HEK293 (cell line): Measurements from ENCODE around the gene NFRKB.

Experiments
- CTCF ChIA-PET: fragments of 350-600 bp; formaldehyde crosslinking; extraction: SDS; loops from one replicate; lab custom pipeline; 2021; ENCODE audit warnings: antibody characterized with exemption; lab: Yijun Ruan, JAX
- POLR2A ChIA-PET: fragments of 300-600 bp; formaldehyde crosslinking; extraction: SDS; loops from one replicate; lab custom pipeline; 2020; ENCODE audit warnings: antibody characterized with exemption, inconsistent platforms; lab: Yijun Ruan, JAX
- H3K27ac ChIP-seq: fragments of 200-500 bp; sonication (Bioruptor generic); 2 replicates; pipeline ENCODE4 v1.5.1; 2014; ENCODE audit warnings: low read depth, low read length, control low read depth, inconsistent platforms; ENCODE audit errors: extremely low read depth
- H3K36me3 ChIP-seq, 2 experiments: fragments of 200-500 bp in 1 of 2; sonication (Bioruptor generic) in 1 of 2; 1 replicate in 1 of 2; 2 replicates in 1 of 2; pipeline ENCODE4 v1.5.1; 2014 to 2017; ENCODE audit warnings: inconsistent platforms in 2 of 2, low read length in 2 of 2; ENCODE audit not compliant: control insufficient read depth in 2 of 2, insufficient read depth in 1 of 2
- H3K4me1 ChIP-seq: fragments of 200-500 bp; sonication (Bioruptor generic); 2 replicates; pipeline ENCODE4 v1.5.1; 2014; ENCODE audit warnings: mild to moderate bottlenecking, low read length, inconsistent platforms; ENCODE audit not compliant: control insufficient read depth, insufficient read depth
- H3K4me3 ChIP-seq: 2 replicates; pipeline ENCODE4 v1.5.1; 2011; ENCODE audit warnings: low read depth, mild to moderate bottlenecking, control low read depth, low read length, moderate library complexity
- H3K9me3 ChIP-seq: fragments of 200-500 bp; sonication (Bioruptor generic); 2 replicates; pipeline ENCODE4 v1.5.1; 2014; ENCODE audit warnings: low read depth, low read length, inconsistent platforms; ENCODE audit not compliant: control insufficient read depth, insufficient read depth
- FEZF1 ChIP-seq: fragments of 450-650 bp; formaldehyde crosslinking; IDR thresholded peaks from 2 replicates; pipeline ENCODE4 v1.5.1; 2016; ENCODE audit warnings: missing biosample characterization, missing genetic modification characterization
- KLF8 ChIP-seq: fragments of 450-650 bp; formaldehyde crosslinking; IDR thresholded peaks from 2 replicates; pipeline ENCODE4 v1.5.1; 2016; ENCODE audit warnings: missing biosample characterization, missing genetic modification characterization
- SCRT1 ChIP-seq: fragments of 450-650 bp; formaldehyde crosslinking; IDR thresholded peaks from 2 replicates; pipeline ENCODE4 v1.5.1; 2016; ENCODE audit warnings: missing biosample characterization, missing genetic modification characterization, borderline replicate concordance
- TCF7L2 ChIP-seq: IDR thresholded peaks from 2 replicates; pipeline ENCODE4 v1.6.1; 2011; ENCODE audit warnings: low read depth, mild to moderate bottlenecking, inconsistent platforms, low read length, moderate library complexity, borderline replicate concordance
- ZFP69B ChIP-seq: fragments of 450-650 bp; formaldehyde crosslinking; IDR thresholded peaks from 2 replicates; pipeline ENCODE4 v1.5.1; 2016; ENCODE audit warnings: missing biosample characterization, missing genetic modification characterization
- ZNF140 ChIP-seq: fragments of 450-650 bp; formaldehyde crosslinking; IDR thresholded peaks from 2 replicates; pipeline ENCODE4 v1.5.1; 2016; ENCODE audit warnings: missing biosample characterization, missing genetic modification characterization
- ZNF169 ChIP-seq: fragments of 450-650 bp; formaldehyde crosslinking; IDR thresholded peaks from 2 replicates; pipeline ENCODE4 v1.5.1; 2016; ENCODE audit warnings: missing biosample characterization, missing genetic modification characterization
- ZNF174 ChIP-seq: fragments of 450-650 bp; formaldehyde crosslinking; IDR thresholded peaks from 2 replicates; pipeline ENCODE4 v1.5.0; 2017; ENCODE audit warnings: missing biosample characterization, mild to moderate bottlenecking, missing genetic modification characterization
- ZNF184 ChIP-seq: fragments of 450-650 bp; IDR thresholded peaks from 2 replicates; pipeline ENCODE4 v1.5.1; 2018; ENCODE audit warnings: missing biosample characterization, mild to moderate bottlenecking, missing genetic modification characterization
- ZNF2 ChIP-seq: fragments of 450-650 bp; formaldehyde crosslinking; IDR thresholded peaks from 2 replicates; pipeline ENCODE4 v1.5.1; 2016; ENCODE audit warnings: missing biosample characterization, missing genetic modification characterization
- ZNF239 ChIP-seq: fragments of 450-650 bp; formaldehyde crosslinking; IDR thresholded peaks from 2 replicates; pipeline ENCODE4 v1.5.1; 2016; ENCODE audit warnings: missing biosample characterization, missing genetic modification characterization
- ZNF350 ChIP-seq: fragments of 450-650 bp; formaldehyde crosslinking; IDR thresholded peaks from 2 replicates; pipeline ENCODE4 v1.5.0; 2017; ENCODE audit warnings: missing biosample characterization, mild to moderate bottlenecking, missing genetic modification characterization
- ZNF366 ChIP-seq: fragments of 450-650 bp; formaldehyde crosslinking; conservative IDR thresholded peaks from 2 replicates; pipeline ENCODE4 v1.5.1; 2016; ENCODE audit warnings: missing biosample characterization, missing genetic modification characterization
- ZNF394 ChIP-seq: fragments of 450-650 bp; formaldehyde crosslinking; IDR thresholded peaks from 2 replicates; pipeline ENCODE4 v1.5.1; 2016; ENCODE audit warnings: missing biosample characterization, missing genetic modification characterization, mild to moderate bottlenecking, moderate library complexity, borderline replicate concordance
- ZNF426 ChIP-seq: fragments of 450-650 bp; formaldehyde crosslinking; IDR thresholded peaks from 2 replicates; pipeline ENCODE4 v1.5.1; 2017; ENCODE audit warnings: missing biosample characterization, missing genetic modification characterization, mild to moderate bottlenecking, inconsistent platforms, moderate library complexity
- ZNF561 ChIP-seq: fragments of 450-650 bp; IDR thresholded peaks from 2 replicates; pipeline ENCODE4 v1.5.1; 2018; ENCODE audit warnings: missing biosample characterization, missing genetic modification characterization, borderline replicate concordance
- ZNF707 ChIP-seq: fragments of 450-650 bp; formaldehyde crosslinking; IDR thresholded peaks from 2 replicates; pipeline ENCODE4 v1.5.1; 2016; ENCODE audit warnings: missing biosample characterization, missing genetic modification characterization
- ZSCAN30 ChIP-seq: fragments of 450-650 bp; IDR thresholded peaks from 2 replicates; pipeline ENCODE4 v1.5.1; 2018; ENCODE audit warnings: missing biosample characterization, mild to moderate bottlenecking, missing genetic modification characterization, moderate library complexity
- TF ChIP-seq, protein P1 (sequence below): fragments of 450-650 bp; formaldehyde crosslinking; IDR thresholded peaks from 2 replicates; pipeline ENCODE4 v1.5.1; 2016; ENCODE audit warnings: missing biosample characterization, missing genetic modification characterization
- TF ChIP-seq, protein P2 (sequence below): fragments of 450-650 bp; formaldehyde crosslinking; IDR thresholded peaks from 2 replicates; pipeline ENCODE4 v1.5.1; 2017; ENCODE audit warnings: missing biosample characterization, missing genetic modification characterization
- TF ChIP-seq, protein P3 (sequence below): fragments of 450-650 bp; formaldehyde crosslinking; conservative IDR thresholded peaks from 2 replicates; pipeline ENCODE4 v1.5.1; 2016; ENCODE audit warnings: low read depth, missing biosample characterization, missing genetic modification characterization

Gene NFRKB

DNA sequence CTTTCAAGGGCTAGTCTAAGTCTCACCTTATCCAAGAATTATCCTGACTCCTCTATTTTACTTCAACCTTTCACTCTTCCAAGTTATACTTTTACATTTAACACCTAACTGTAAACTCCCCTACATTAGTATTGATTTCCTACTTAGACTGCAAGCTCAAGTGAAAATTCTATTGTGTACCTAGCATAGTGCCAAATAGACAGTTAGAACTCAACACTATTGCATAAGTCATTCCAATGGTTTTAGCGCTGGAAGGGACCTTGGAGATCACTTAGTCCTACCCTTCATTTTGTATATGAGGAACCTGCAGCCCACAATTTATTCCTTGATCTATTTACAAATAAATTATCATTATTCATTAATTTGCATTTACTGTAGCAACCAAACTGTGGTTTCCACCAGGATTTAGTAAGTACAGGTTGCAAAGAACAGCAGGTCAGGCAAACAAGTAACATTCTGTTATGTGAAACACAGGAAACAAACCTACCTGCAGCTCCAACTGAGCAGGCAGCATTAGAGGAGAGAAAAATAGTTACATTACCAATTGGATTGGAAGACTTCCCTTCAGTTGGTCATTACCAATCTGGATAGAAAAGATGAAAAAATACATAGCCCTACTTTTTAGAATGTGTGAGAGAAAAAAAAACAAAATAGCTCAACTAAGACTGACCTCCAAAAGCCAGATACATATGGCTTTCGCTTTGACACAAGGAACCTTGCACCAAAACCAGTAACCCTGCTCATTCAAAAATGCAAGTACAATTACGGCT is 33.7 kb upstream of the NFRKB start (continued):
- TF ChIP-seq, protein P1, sequence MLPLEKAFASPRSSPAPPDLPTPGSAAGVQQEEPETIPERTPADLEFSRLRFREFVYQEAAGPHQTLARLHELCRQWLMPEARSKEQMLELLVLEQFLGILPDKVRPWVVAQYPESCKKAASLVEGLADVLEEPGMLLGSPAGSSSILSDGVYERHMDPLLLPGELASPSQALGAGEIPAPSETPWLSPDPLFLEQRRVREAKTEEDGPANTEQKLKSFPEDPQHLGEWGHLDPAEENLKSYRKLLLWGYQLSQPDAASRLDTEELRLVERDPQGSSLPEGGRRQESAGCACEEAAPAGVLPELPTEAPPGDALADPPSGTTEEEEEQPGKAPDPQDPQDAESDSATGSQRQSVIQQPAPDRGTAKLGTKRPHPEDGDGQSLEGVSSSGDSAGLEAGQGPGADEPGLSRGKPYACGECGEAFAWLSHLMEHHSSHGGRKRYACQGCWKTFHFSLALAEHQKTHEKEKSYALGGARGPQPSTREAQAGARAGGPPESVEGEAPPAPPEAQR (tag by site-specific recombination) = no peak
- TF ChIP-seq ZNF707 (tag by site-specific recombination) = no peak
- TF ChIP-seq, protein P2, sequence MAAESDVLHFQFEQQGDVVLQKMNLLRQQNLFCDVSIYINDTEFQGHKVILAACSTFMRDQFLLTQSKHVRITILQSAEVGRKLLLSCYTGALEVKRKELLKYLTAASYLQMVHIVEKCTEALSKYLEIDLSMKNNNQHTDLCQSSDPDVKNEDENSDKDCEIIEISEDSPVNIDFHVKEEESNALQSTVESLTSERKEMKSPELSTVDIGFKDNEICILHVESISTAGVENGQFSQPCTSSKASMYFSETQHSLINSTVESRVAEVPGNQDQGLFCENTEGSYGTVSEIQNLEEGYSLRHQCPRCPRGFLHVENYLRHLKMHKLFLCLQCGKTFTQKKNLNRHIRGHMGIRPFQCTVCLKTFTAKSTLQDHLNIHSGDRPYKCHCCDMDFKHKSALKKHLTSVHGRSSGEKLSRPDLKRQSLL (tag by site-specific recombination) = no peak

DNA sequence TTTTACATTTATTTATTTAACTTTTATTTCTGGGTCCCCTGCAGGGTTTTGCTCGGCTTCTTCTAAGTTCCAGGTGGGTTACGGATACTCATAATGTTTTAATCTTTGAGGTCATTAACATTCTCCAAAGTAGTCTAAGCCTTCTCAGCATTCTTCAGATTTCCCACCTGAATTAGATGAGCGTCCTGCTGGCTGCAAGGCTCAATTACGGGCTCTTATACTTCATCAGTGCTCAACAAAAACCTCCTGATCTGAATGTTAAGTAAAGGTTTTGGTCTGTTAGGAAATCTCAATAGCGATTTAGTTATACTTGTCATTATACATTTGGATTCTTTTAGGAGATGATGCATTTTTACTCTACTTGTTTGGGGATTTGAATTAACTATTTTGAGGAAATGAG is 27.3 kb upstream of the NFRKB start:
- TF ChIP-seq ZNF239 (no peak), ZFP69B (no peak), ZNF2 (tag by site-specific recombination) (no peak), ZNF174 (tag by site-specific recombination) (no peak), TCF7L2 (no peak), ZNF350 (tag by site-specific recombination) (no peak), ZNF184 (tag by site-specific recombination) (no peak), ZNF426 (tag by site-specific recombination) (no peak), SCRT1 (tag by site-specific recombination) (no peak), ZNF140 (no peak), ZNF394 (tag by site-specific recombination) (no peak), ZNF366 (tag by site-specific recombination) (no peak), ZNF169 (tag by site-specific recombination) (no peak), KLF8 (no peak), ZNF561 (no peak), FEZF1 (no peak), ZSCAN30 (tag by site-specific recombination) (no peak), ZNF707 (tag by site-specific recombination) (no peak)
- TF ChIP-seq, protein P3, sequence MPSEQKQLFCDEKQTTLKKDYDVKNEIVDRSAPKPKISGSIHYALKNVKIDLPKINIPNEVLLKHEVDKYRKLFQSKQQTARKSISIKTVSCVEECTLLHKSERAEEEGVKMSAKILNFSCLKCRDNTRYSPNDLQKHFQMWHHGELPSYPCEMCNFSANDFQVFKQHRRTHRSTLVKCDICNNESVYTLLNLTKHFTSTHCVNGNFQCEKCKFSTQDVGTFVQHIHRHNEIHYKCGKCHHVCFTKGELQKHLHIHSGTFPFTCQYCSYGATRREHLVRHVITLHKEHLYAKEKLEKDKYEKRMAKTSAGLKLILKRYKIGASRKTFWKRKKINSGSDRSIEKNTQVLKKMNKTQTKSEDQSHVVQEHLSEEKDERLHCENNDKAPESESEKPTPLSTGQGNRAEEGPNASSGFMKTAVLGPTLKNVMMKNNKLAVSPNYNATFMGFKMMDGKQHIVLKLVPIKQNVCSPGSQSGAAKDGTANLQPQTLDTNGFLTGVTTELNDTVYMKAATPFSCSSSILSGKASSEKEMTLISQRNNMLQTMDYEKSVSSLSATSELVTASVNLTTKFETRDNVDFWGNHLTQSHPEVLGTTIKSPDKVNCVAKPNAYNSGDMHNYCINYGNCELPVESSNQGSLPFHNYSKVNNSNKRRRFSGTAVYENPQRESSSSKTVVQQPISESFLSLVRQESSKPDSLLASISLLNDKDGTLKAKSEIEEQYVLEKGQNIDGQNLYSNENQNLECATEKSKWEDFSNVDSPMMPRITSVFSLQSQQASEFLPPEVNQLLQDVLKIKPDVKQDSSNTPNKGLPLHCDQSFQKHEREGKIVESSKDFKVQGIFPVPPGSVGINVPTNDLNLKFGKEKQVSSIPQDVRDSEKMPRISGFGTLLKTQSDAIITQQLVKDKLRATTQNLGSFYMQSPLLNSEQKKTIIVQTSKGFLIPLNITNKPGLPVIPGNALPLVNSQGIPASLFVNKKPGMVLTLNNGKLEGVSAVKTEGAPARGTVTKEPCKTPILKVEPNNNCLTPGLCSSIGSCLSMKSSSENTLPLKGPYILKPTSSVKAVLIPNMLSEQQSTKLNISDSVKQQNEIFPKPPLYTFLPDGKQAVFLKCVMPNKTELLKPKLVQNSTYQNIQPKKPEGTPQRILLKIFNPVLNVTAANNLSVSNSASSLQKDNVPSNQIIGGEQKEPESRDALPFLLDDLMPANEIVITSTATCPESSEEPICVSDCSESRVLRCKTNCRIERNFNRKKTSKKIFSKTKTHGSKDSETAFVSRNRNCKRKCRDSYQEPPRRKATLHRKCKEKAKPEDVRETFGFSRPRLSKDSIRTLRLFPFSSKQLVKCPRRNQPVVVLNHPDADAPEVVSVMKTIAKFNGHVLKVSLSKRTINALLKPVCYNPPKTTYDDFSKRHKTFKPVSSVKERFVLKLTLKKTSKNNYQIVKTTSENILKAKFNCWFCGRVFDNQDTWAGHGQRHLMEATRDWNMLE (tag by site-specific recombination) = no peak
- ChIA-PET POLR2A (interaction anchor here (0.7 kb wide), 1 partner anchor 181 kb away, joined by 6 read pairs; no protein-coding TSS in a partner anchor), CTCF (interaction anchor here (0.6 to 9.0 kb wide), 20 partner anchors 12 to 785 kb away, joined by 3 to 118 read pairs (median 4); no protein-coding TSS in a partner anchor)
- no peaks in the 10 kb centered on the region for H3K4me1 ChIP-seq
- no peak overlapping the region for H3K4me3 ChIP-seq
- peaks cover 0 to 27% of the 10 kb centered on the region in 2 experiments; a peak in 1 of 3 replicates for H3K36me3 ChIP-seq
- H3K9me3 ChIP-seq = no peaks in the 10 kb centered on the region
- no peak overlapping the region for H3K27ac ChIP-seq
